Fibroblast of pulmonary artery (primary cell): ENCODE data around the gene DAGLB.
"Not testable (repeated sequence)": the region's sequence is repeated elsewhere in the genome, so short reads cannot be mapped to it uniquely, and the experiment has no call there.

Source experiments
- DNase-seq: peaks from one replicate; pipeline ENCODE4 v3.0.0-alpha.2; 2010; ENCODE audit warnings: low read depth
- H3K4me3 ChIP-seq: replicated peaks from 2 replicates; pipeline ENCODE4 v1.5.1; 2011; ENCODE audit warnings: low read depth, mild to moderate bottlenecking, control low read depth, low read length, moderate library complexity
- CTCF ChIP-seq: IDR thresholded peaks from 2 replicates; pipeline ENCODE4 v1.5.1; 2011; ENCODE audit warnings: mild to moderate bottlenecking, control low read depth, low read length, inconsistent platforms; ENCODE audit errors: missing control alignments

Gene DAGLB

GRCh38 chr7:6479067-6479466 is 31.3 kb upstream of the DAGLB start:
- H3K4me3 ChIP-seq = no peak overlapping the region
- TF ChIP-seq CTCF = no peak
- DNase-seq = no peak

- H3K4me3 ChIP-seq = no peak overlapping the region
- no peak for TF ChIP-seq CTCF
- no peak for DNase-seq
Measured at GRCh38 chr7:6478186-6478585, 30.4 kb upstream of the DAGLB start.

GRCh38 chr7:6477318-6477660 is 29.5 kb upstream of the DAGLB start:
- no peak for DNase-seq
- no peak overlapping the region for H3K4me3 ChIP-seq
- no peak for TF ChIP-seq CTCF

- H3K4me3 ChIP-seq = no peak overlapping the region
- no peak for TF ChIP-seq CTCF
- no peak for DNase-seq
Measured at GRCh38 chr7:6476596-6477317, 29.0 kb upstream of the DAGLB start.

GRCh38 chr7:6475433-6476186 is 27.9 kb upstream of the DAGLB start:
- no peak for TF ChIP-seq CTCF
- no peak for DNase-seq
- H3K4me3 ChIP-seq = no peak overlapping the region

- TF ChIP-seq CTCF = no peak
- no peak for DNase-seq
- no peak overlapping the region for H3K4me3 ChIP-seq
Measured at GRCh38 chr7:6465862-6466261, 18.1 kb upstream of the DAGLB start.

GRCh38 chr7:6463609-6464008 is 15.9 kb upstream of the DAGLB start:
- not testable (repeated sequence) for DNase-seq, H3K4me3 ChIP-seq
